PFSK-1 (cell line): Measurements from ENCODE around the gene PRAF2.

ENCODE experiments used
- POLR2AphosphoS5 ChIP-seq: IDR thresholded peaks from 2 replicates; pipeline ENCODE4 v1.6.1; 2012; ENCODE audit warnings: low read depth, mild to moderate bottlenecking, control low read depth, low read length, moderate library complexity
- REST ChIP-seq, 2 experiments: IDR thresholded peaks; 2 replicates each; pipeline versions ENCODE4 v1.6.1 to v1.8.0; 2011 to 2012; ENCODE audit warnings: low read depth in 2 of 2, low read length in 2 of 2, control low read depth in 1 of 2, inconsistent platforms in 1 of 2, mild to moderate bottlenecking in 1 of 2, moderate library complexity in 1 of 2; ENCODE audit not compliant: insufficient read depth in 1 of 2
- SIN3A ChIP-seq: IDR thresholded peaks from 2 replicates; pipeline ENCODE4 v1.6.1; 2012; ENCODE audit warnings: mild to moderate bottlenecking, low read length, moderate library complexity, borderline replicate concordance; ENCODE audit not compliant: insufficient read depth
- TAF1 ChIP-seq: IDR thresholded peaks from 2 replicates; pipeline ENCODE4 v1.6.1; 2012; ENCODE audit warnings: low read length, control low read depth, borderline replicate concordance; ENCODE audit not compliant: insufficient read depth

- TF ChIP-seq POLR2AphosphoS5 (no peak), TAF1 (no peak), SIN3A (no peak), REST (IDR thresholded peaks at IDR 0.05; ENCODE audit: insufficient read depth in 1 of 2, low read depth in 2 of 2, low read length in 2 of 2) (no peak)
Measured at GRCh38 chrX:49063715-49064114, 10.1 kb downstream of the PRAF2 start.
